IMR-90 (cell line): ENCODE measurements around the gene DDX19B.

Experiments
- BHLHE40 ChIP-seq: fragments of 150-350 bp; IDR thresholded peaks from 2 replicates; pipeline ENCODE4 v1.6.1; 2016; ENCODE audit warnings: mild to moderate bottlenecking, low read depth, low read length
- CEBPB ChIP-seq: IDR thresholded peaks from 2 replicates; pipeline ENCODE4 v1.6.1; 2012; ENCODE audit warnings: low read depth, low read length, improper control_type of control experiment
- CHD1 ChIP-seq: IDR thresholded peaks from 2 replicates; pipeline ENCODE4 v1.6.1; 2012; ENCODE audit warnings: low read depth, low read length, improper control_type of control experiment
- FOS ChIP-seq: fragments of 150-350 bp; IDR thresholded peaks from 2 replicates; pipeline ENCODE4 v1.6.1; 2016; ENCODE audit warnings: low read depth, low read length
- MAFK ChIP-seq: IDR thresholded peaks from 2 replicates; pipeline ENCODE4 v1.6.1; 2012; ENCODE audit warnings: low read depth, low read length, improper control_type of control experiment
- MAZ ChIP-seq: IDR thresholded peaks from 2 replicates; pipeline ENCODE4 v1.6.1; 2012; ENCODE audit warnings: low read depth, mild to moderate bottlenecking, low read length, improper control_type of control experiment, moderate library complexity, borderline replicate concordance
- MXI1 ChIP-seq: IDR thresholded peaks from 2 replicates; pipeline ENCODE4 v1.6.1; 2012; ENCODE audit warnings: low read depth, mild to moderate bottlenecking, low read length, moderate library complexity, borderline replicate concordance
- POLR2A ChIP-seq: IDR thresholded peaks from 2 replicates; pipeline ENCODE4 v1.6.1; 2012; ENCODE audit warnings: mild to moderate bottlenecking, low read depth, low read length
- RAD21 ChIP-seq: IDR thresholded peaks from 2 replicates; pipeline ENCODE4 v1.6.1; 2012; ENCODE audit warnings: low read length, improper control_type of control experiment
- RCOR1 ChIP-seq: IDR thresholded peaks from 2 replicates; pipeline ENCODE4 v1.6.1; 2012; ENCODE audit warnings: mild to moderate bottlenecking, low read length, improper control_type of control experiment; ENCODE audit not compliant: insufficient replicate concordance
- RFX5 ChIP-seq: IDR thresholded peaks from 2 replicates; pipeline ENCODE4 v1.8.0; 2012; ENCODE audit warnings: low read depth, mild to moderate bottlenecking, low read length, moderate library complexity
- SMC3 ChIP-seq: fragments of 150-350 bp; IDR thresholded peaks from 2 replicates; pipeline ENCODE4 v1.6.1; 2016; ENCODE audit warnings: low read depth, mild to moderate bottlenecking, antibody characterized with exemption, low read length, moderate library complexity
- TF ChIP-seq, protein P1 (sequence below): conservative IDR thresholded peaks from 2 replicates; pipeline ENCODE4 v1.5.1; 2012; ENCODE audit warnings: mild to moderate bottlenecking, low read depth, low read length, improper control_type of control experiment
- TF ChIP-seq, protein P2 (sequence below): fragments of 150-350 bp; IDR thresholded peaks from 2 replicates; pipeline ENCODE4 v1.6.1; 2017; ENCODE audit warnings: mild to moderate bottlenecking, antibody characterized with exemption, low read length, low read depth

DNA sequence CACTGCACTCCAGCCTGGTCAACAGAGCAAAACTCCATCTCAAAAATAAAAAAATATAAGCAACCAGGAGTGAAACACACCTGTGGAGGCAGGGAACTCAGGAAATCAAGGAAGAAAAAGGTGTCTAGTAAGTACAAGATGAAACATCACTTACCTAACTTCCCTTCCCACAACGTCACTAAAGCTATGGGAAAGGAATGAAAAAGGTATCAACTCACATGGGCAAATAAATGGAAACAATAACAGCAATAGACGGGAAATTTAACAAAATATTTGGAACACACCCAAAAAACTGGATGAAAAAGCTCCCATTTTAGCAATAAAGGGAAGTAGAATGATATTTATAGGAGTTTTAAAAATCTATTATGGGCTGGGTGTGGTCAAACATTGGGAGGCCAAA is 78.8 kb downstream of the DDX19B start:
- TF ChIP-seq, protein P1, sequence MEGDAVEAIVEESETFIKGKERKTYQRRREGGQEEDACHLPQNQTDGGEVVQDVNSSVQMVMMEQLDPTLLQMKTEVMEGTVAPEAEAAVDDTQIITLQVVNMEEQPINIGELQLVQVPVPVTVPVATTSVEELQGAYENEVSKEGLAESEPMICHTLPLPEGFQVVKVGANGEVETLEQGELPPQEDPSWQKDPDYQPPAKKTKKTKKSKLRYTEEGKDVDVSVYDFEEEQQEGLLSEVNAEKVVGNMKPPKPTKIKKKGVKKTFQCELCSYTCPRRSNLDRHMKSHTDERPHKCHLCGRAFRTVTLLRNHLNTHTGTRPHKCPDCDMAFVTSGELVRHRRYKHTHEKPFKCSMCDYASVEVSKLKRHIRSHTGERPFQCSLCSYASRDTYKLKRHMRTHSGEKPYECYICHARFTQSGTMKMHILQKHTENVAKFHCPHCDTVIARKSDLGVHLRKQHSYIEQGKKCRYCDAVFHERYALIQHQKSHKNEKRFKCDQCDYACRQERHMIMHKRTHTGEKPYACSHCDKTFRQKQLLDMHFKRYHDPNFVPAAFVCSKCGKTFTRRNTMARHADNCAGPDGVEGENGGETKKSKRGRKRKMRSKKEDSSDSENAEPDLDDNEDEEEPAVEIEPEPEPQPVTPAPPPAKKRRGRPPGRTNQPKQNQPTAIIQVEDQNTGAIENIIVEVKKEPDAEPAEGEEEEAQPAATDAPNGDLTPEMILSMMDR, result no peak
- TF ChIP-seq RCOR1, result no peak
- TF ChIP-seq, protein P2, sequence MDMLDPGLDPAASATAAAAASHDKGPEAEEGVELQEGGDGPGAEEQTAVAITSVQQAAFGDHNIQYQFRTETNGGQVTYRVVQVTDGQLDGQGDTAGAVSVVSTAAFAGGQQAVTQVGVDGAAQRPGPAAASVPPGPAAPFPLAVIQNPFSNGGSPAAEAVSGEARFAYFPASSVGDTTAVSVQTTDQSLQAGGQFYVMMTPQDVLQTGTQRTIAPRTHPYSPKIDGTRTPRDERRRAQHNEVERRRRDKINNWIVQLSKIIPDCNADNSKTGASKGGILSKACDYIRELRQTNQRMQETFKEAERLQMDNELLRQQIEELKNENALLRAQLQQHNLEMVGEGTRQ, result no peak
- no peak for TF ChIP-seq RAD21
- no peak for TF ChIP-seq MAZ
- no peak for TF ChIP-seq SMC3
- no peak for TF ChIP-seq MAFK
- TF ChIP-seq BHLHE40, result no peak
- TF ChIP-seq CHD1, result no peak
- no peak for TF ChIP-seq RFX5
- TF ChIP-seq POLR2A, result no peak
- no peak for TF ChIP-seq CEBPB
- TF ChIP-seq MXI1, result no peak
- no peak for TF ChIP-seq FOS
